Suppressor macrophage treated with lipopolysaccharide for 4 hours (primary cell): ENCODE measurements around the gene KRTAP4-7.
"Not testable (repeated sequence)": the region's sequence is repeated elsewhere in the genome, so short reads cannot be mapped to it uniquely, and the experiment has no call there.

Source experiments
- DNase-seq: peaks from one replicate; pipeline ENCODE4 v3.0.0-alpha.2; 2020

Gene KRTAP4-7

GRCh38 chr17:41065829-41066624, 17.9 kb upstream of the KRTAP4-7 start, which contains the start of gene KRTAP2-4:
Gene KRTAP2-4, minus strand, starts transcription at chr17:41065879. Its CDS starts 34 bp downstream, at chr17:41065845.
- DNase-seq, result peak; percentile 9

- no peak for DNase-seq
These were observed 16.7 kb upstream of the KRTAP4-7 start for GRCh38 chr17:41067281-41067680.

GRCh38 chr17:41069031-41069430, 14.9 kb upstream of the KRTAP4-7 start:
- DNase-seq, result no peak

- no peak for DNase-seq
These were observed 12.2 kb upstream of the KRTAP4-7 start for GRCh38 chr17:41071606-41072360.

- DNase-seq, result no peak
These were observed 10.3 kb upstream of the KRTAP4-7 start for GRCh38 chr17:41073676-41074075.

- DNase-seq, result no peak
These were observed 7.2 kb upstream of the KRTAP4-7 start for GRCh38 chr17:41076788-41077187.

GRCh38 chr17:41082626-41083025, 1.3 kb upstream of the KRTAP4-7 start:
- no peak for DNase-seq

GRCh38 chr17:41083427-41083826, 523 bp upstream of the KRTAP4-7 start:
- not testable (repeated sequence) for DNase-seq

GRCh38 chr17:41088760-41089352, 4.9 kb downstream of the KRTAP4-7 start:
- DNase-seq, result not testable (repeated sequence)

GRCh38 chr17:41096055-41096454, 12.1 kb downstream of the KRTAP4-7 start:
- DNase-seq, result no peak

- DNase-seq, result no peak
These were observed 14.1 kb downstream of the KRTAP4-7 start, which contains the start of gene KRTAP4-8 for GRCh38 chr17:41098042-41098441. Gene KRTAP4-8, minus strand, starts transcription at chr17:41098142. Its CDS starts 58 bp downstream, at chr17:41098084.

GRCh38 chr17:41098481-41098880, 14.5 kb downstream of the KRTAP4-7 start:
- DNase-seq, result no peak

GRCh38 chr17:41099682-41100480, 15.9 kb downstream of the KRTAP4-7 start:
- not testable (repeated sequence) for DNase-seq

GRCh38 chr17:41101586-41102259, 17.8 kb downstream of the KRTAP4-7 start, which contains the start of gene KRTAP4-16:
Gene KRTAP4-16, minus strand, starts transcription at chr17:41102209. Its CDS starts 0 bp downstream, at chr17:41102209.
- DNase-seq, result no peak

- DNase-seq, result no peak
These were observed 19.9 kb downstream of the KRTAP4-7 start for GRCh38 chr17:41103896-41104295.

GRCh38 chr17:41104386-41105038, 20.6 kb downstream of the KRTAP4-7 start:
- not testable (repeated sequence) for DNase-seq

GRCh38 chr17:41105347-41105746, 21.4 kb downstream of the KRTAP4-7 start, which contains the start of gene KRTAP4-9:
Gene KRTAP4-9, plus strand, starts transcription at chr17:41105389. Its CDS starts 0 bp downstream, at chr17:41105389.
- DNase-seq, result not testable (repeated sequence)

GRCh38 chr17:41107941-41108450, 24.0 kb downstream of the KRTAP4-7 start:
- DNase-seq, result no peak

- not testable (repeated sequence) for DNase-seq
These were observed 24.9 kb downstream of the KRTAP4-7 start for GRCh38 chr17:41108728-41109386.
